ENCODE measurements around the gene CMTM8. TPM values are rescaled to one million over a fixed set of nuclear protein-coding genes. Genes with fewer than 3 reads are reported as not detected.

Gene CMTM8
- total RNA-seq, 1 experiment from 2014 or later: 28.5 TPM

GRCh38 chr3:32392536-32393302 is 154.2 kb downstream of the CMTM8 start:
- Histone ChIP-seq H3K4me1 (peaks cover 1% of the 10 kb centered on the region; the same call in 1 of the 2 replicates), H3K36me3 (ENCODE audit: control insufficient read depth, insufficient read depth, low read length) (no peaks in the 10 kb centered on the region), H3K9me3 (no peaks in the 10 kb centered on the region), H3K27me3 (replicated peaks; ENCODE audit: control insufficient read depth, insufficient read depth, low read length) (no peaks in the 10 kb centered on the region), H3K4me3 (ENCODE audit: low read depth, low read length) (peak overlapping the region; percentile 69)
- Mint-ChIP-seq H3K27ac (ENCODE audit: unreplicated experiment) (peak overlapping the region; percentile 65), H3K36me3 (ENCODE audit: insufficient read depth, unreplicated experiment) (no peaks in the 10 kb centered on the region), H3K27me3 (ENCODE audit: insufficient read depth, unreplicated experiment) (no peaks in the 10 kb centered on the region), H3K4me3 (ENCODE audit: unreplicated experiment) (peak overlapping the region; percentile 75), H3K9me3 (ENCODE audit: unreplicated experiment) (no peaks in the 10 kb centered on the region), H3K4me1 (ENCODE audit: low read depth, unreplicated experiment) (peaks cover 14% of the 10 kb centered on the region)
- BruUV-seq (replicated peaks): TSS peak; percentile 42
- CTCF ChIA-PET: no interaction called here
- intact Hi-C loops (cut with micrococcal nuclease; ENCODE audit: unreplicated experiment): no loop called here
- POLR2A ChIA-PET: no interaction called here
- DNase-seq: no peak
- no peak for TF ChIP-seq CTCF (IDR thresholded peaks at IDR 0.05; ENCODE audit: insufficient read depth in 1 of 2, low read depth in 1 of 2, low read length in 1 of 2, severe bottlenecking in 1 of 2, unreplicated experiment in 1 of 2)

GRCh38 chr3:32395496-32395895 is 157.0 kb downstream of the CMTM8 start:
- Mint-ChIP-seq H3K4me1 (ENCODE audit: low read depth, unreplicated experiment) (peaks cover 28% of the 10 kb centered on the region), H3K4me3 (ENCODE audit: unreplicated experiment) (no peak overlapping the region), H3K36me3 (ENCODE audit: insufficient read depth, unreplicated experiment) (peaks cover 11% of the 10 kb centered on the region), H3K27me3 (ENCODE audit: insufficient read depth, unreplicated experiment) (no peaks in the 10 kb centered on the region), H3K27ac (ENCODE audit: unreplicated experiment) (no peak overlapping the region), H3K9me3 (ENCODE audit: unreplicated experiment) (no peaks in the 10 kb centered on the region)
- Histone ChIP-seq H3K27me3 (replicated peaks; ENCODE audit: control insufficient read depth, insufficient read depth, low read length) (no peaks in the 10 kb centered on the region), H3K4me1 (peaks cover 5% of the 10 kb centered on the region; the same call in 1 of the 2 replicates), H3K4me3 (ENCODE audit: low read depth, low read length) (no peak overlapping the region), H3K9me3 (no peaks in the 10 kb centered on the region), H3K36me3 (ENCODE audit: control insufficient read depth, insufficient read depth, low read length) (no peaks in the 10 kb centered on the region)
- BruUV-seq (replicated peaks): TSS peak; percentile 4
- intact Hi-C loops (cut with micrococcal nuclease; ENCODE audit: unreplicated experiment): loop anchor here (5.0 kb wide), 1 partner anchor 98 kb away; no protein-coding TSS in a partner anchor
- CTCF ChIA-PET: no interaction called here
- no peak for DNase-seq
- TF ChIP-seq CTCF (IDR thresholded peaks at IDR 0.05; ENCODE audit: insufficient read depth in 1 of 2, low read depth in 1 of 2, low read length in 1 of 2, severe bottlenecking in 1 of 2, unreplicated experiment in 1 of 2): no peak
- POLR2A ChIA-PET: no interaction called here

- intact Hi-C loops (cut with micrococcal nuclease; ENCODE audit: unreplicated experiment): loop anchor here (2.0 to 5.0 kb wide), 2 partner anchors 51 to 101 kb away; no protein-coding TSS in a partner anchor
- Histone ChIP-seq H3K9me3 (no peaks in the 10 kb centered on the region), H3K4me3 (ENCODE audit: low read depth, low read length) (no peak overlapping the region), H3K4me1 (peaks cover 15% of the 10 kb centered on the region; the same call in 1 of the 2 replicates), H3K36me3 (ENCODE audit: control insufficient read depth, insufficient read depth, low read length) (no peaks in the 10 kb centered on the region), H3K27me3 (replicated peaks; ENCODE audit: control insufficient read depth, insufficient read depth, low read length) (no peaks in the 10 kb centered on the region)
- Mint-ChIP-seq H3K27ac (ENCODE audit: unreplicated experiment) (no peak overlapping the region), H3K27me3 (ENCODE audit: insufficient read depth, unreplicated experiment) (no peaks in the 10 kb centered on the region), H3K9me3 (ENCODE audit: unreplicated experiment) (no peaks in the 10 kb centered on the region), H3K4me1 (ENCODE audit: low read depth, unreplicated experiment) (peaks cover 23% of the 10 kb centered on the region), H3K36me3 (ENCODE audit: insufficient read depth, unreplicated experiment) (peaks cover 21% of the 10 kb centered on the region), H3K4me3 (ENCODE audit: unreplicated experiment) (no peak overlapping the region)
- TF ChIP-seq CTCF (IDR thresholded peaks at IDR 0.05; ENCODE audit: insufficient read depth in 1 of 2, low read depth in 1 of 2, low read length in 1 of 2, severe bottlenecking in 1 of 2, unreplicated experiment in 1 of 2): no peak
- no TSS peak for BruUV-seq (replicated peaks)
- POLR2A ChIA-PET: no interaction called here
- no peak for DNase-seq
- CTCF ChIA-PET: no interaction called here
Measured at GRCh38 chr3:32397941-32398340, 159.5 kb downstream of the CMTM8 start.
